Activated T-helper 2 cell treated with anti-CD3 and anti-CD28 coated beads, Interferon-gamma antibody, Interleukin-2, Interleukin-4, amounts not matched to agents 10 μg/mL and 5 μg/mL and 100 μg/mL, durations not matched to agents 14 hours and 24 hours and 36 hours (primary cell): ENCODE data around the gene TMEM131. TPM values are rescaled to one million over a fixed set of nuclear protein-coding genes. Genes with fewer than 3 reads are reported as not detected.
"Not testable (repeated sequence)": the region's sequence is repeated elsewhere in the genome, so short reads cannot be mapped to it uniquely, and the experiment has no call there.

Experiments
- DNase-seq: peaks from one replicate; pipeline ENCODE4 v3.0.0; 2021; ENCODE audit warnings: low spot score
- H3K27ac Mint-ChIP-seq: one replicate; pipeline ENCODE4 v1.8.0; 2021; ENCODE audit warnings: mixed read lengths
- H3K27me3 Mint-ChIP-seq: one replicate; pipeline ENCODE4 v1.8.0; 2021; ENCODE audit warnings: low read depth, mixed read lengths
- H3K36me3 Mint-ChIP-seq: one replicate; pipeline ENCODE4 v1.8.0; 2021; ENCODE audit warnings: low read depth, mixed read lengths
- H3K4me1 Mint-ChIP-seq: one replicate; pipeline ENCODE4 v1.8.0; 2021; ENCODE audit warnings: low read depth, mixed read lengths
- H3K4me3 Mint-ChIP-seq: one replicate; pipeline ENCODE4 v1.8.0; 2021; ENCODE audit warnings: low read depth, mild to moderate bottlenecking, moderate library complexity, mixed read lengths
- H3K9me3 Mint-ChIP-seq: one replicate; pipeline ENCODE4 v1.8.0; 2021; ENCODE audit warnings: mixed read lengths
- intact Hi-C: fragments of 100-400 bp; cut with micrococcal nuclease; formaldehyde crosslinking; loops from one replicate; pipeline ENCODE4 v1.15.1; 2023
- total RNA-seq: library from RNA; stranded (reverse); gene quantifications from 2 replicates; pipeline ENCODE4 v1.2.3, GENCODE V29; 2022

TMEM131 gene
- total RNA-seq, 1 donor from 2014 or later = 39.3 TPM

DNA sequence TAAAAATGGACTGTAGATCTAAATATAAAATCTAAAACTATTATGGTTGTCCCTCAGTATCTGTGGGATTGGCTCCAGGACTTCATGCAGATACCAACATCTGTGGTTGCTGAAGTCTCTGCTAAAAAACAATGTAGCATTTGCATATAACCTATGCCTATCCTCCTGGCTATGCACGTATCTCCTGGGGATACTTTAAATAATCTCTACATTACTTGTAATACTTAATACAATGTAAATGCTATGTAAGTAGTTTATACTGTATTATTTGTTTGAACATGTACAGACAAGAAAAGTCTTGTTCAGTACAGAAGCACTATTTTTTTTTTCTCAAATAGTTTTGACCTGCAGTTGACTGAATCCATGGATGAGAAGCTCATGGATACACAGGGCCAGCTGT lies 147.4 kb downstream of the TMEM131 start:
- no peak for DNase-seq
- intact Hi-C loops = no loop called here
- Mint-ChIP-seq H3K36me3 (peaks cover 28% of the 10 kb centered on the region), H3K4me3 (no peak overlapping the region), H3K27ac (no peak overlapping the region), H3K4me1 (peaks cover 45% of the 10 kb centered on the region), H3K27me3 (no peaks in the 10 kb centered on the region), H3K9me3 (no peaks in the 10 kb centered on the region)

DNA sequence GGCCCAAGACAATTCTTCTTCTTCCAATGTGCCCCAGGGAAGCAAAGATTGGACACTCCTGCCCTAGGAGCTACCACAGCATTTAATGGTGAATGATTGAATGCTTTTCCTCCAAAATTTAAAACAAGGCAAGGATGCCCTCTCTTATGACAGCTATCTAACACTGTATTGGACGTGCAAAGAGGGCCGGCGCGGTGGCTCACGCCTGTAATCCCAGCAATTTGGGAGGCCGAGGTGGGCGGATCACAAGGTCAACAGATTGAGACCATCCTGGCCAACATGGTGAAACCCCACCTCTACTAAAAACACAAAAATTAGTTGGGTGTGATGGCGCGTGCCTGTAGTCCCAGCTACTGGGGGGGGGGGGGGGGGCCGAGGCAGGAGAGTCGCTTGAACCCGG lies 149.0 kb downstream of the TMEM131 start:
- H3K27me3 Mint-ChIP-seq, intact Hi-C loops, DNase-seq, H3K27ac Mint-ChIP-seq, H3K9me3 Mint-ChIP-seq, H3K4me3 Mint-ChIP-seq: not testable (repeated sequence)
- peaks cover 32% of the 10 kb centered on the region for H3K36me3 Mint-ChIP-seq
- H3K4me1 Mint-ChIP-seq = peaks cover 40% of the 10 kb centered on the region

DNA sequence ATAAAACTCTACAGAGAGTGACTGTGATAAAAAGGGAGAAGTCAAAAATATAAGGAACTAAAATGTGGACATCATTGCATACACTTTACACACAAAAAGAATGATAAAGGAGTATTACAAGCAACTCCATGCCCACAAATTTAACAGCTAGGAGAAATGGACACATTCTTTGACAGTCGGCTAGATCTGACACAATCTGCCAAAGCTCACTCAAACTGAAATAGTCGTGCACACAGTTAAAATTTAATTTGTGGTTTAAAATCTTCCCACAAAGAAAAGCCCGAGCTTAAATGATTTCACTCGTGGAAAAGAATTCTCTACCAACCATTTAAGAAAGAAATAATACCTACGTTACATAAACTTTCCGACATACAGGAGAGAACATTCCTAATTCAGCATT lies 149.9 kb downstream of the TMEM131 start:
- H3K27me3 Mint-ChIP-seq = no peaks in the 10 kb centered on the region
- H3K9me3 Mint-ChIP-seq = no peaks in the 10 kb centered on the region
- intact Hi-C loops = no loop called here
- DNase-seq = no peak
- H3K4me3 Mint-ChIP-seq = no peak overlapping the region
- peaks cover 32% of the 10 kb centered on the region for H3K4me1 Mint-ChIP-seq
- peaks cover 40% of the 10 kb centered on the region for H3K36me3 Mint-ChIP-seq
- no peak overlapping the region for H3K27ac Mint-ChIP-seq

DNA sequence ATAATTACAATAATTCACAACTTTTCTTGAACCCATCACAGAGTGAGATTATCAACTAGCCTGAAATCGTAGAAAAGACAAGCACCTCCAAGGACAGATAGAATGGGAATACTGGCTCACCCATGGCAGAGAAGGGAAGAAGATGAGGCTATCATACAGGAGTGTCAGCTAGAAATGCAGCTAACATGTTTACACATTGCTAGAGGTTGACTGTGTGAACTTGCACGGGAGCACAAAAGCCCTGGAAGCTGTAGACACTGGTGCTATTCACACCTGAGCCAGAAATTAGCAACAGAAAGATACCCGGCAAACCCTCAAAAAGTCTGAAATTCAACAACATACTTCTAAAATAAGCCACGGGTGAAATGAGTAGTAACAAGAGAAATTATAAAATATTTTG lies 150.6 kb downstream of the TMEM131 start:
- no peaks in the 10 kb centered on the region for H3K9me3 Mint-ChIP-seq
- no peak overlapping the region for H3K4me3 Mint-ChIP-seq
- peaks cover 47% of the 10 kb centered on the region for H3K36me3 Mint-ChIP-seq
- DNase-seq = no peak
- no peaks in the 10 kb centered on the region for H3K27me3 Mint-ChIP-seq
- no peak overlapping the region for H3K27ac Mint-ChIP-seq
- intact Hi-C loops = no loop called here
- peaks cover 28% of the 10 kb centered on the region for H3K4me1 Mint-ChIP-seq

DNA sequence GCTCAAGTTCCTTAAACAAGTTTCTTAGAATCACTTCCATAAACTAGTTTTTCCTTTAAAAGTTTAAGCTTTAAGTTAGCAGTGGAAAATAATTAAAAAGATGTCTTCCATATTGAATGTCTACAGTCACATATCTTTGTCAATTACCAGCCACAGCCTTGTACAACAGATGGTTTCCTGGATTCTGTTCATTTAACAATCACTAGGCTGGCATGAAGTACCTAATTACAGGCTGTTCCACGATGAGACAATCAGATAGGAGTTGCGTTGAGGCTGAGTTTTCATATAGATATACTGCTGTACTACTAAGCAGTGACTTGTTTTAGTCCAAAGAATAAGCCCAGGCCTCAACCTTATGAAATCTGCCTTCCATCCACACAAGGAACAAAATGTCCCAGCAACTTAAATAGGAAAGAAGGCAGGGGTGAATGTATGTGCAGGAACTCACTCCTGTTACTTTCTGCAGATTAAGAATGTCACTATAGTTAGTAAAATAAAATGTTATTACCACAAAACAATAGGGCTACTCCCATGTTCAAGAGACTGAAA lies 151.4 kb downstream of the TMEM131 start:
- Mint-ChIP-seq H3K4me3 (no peak overlapping the region), H3K27ac (no peak overlapping the region), H3K4me1 (peaks cover 21% of the 10 kb centered on the region), H3K9me3 (no peaks in the 10 kb centered on the region), H3K36me3 (peaks cover 51% of the 10 kb centered on the region), H3K27me3 (no peaks in the 10 kb centered on the region)
- intact Hi-C loops = no loop called here
- DNase-seq = no peak

DNA sequence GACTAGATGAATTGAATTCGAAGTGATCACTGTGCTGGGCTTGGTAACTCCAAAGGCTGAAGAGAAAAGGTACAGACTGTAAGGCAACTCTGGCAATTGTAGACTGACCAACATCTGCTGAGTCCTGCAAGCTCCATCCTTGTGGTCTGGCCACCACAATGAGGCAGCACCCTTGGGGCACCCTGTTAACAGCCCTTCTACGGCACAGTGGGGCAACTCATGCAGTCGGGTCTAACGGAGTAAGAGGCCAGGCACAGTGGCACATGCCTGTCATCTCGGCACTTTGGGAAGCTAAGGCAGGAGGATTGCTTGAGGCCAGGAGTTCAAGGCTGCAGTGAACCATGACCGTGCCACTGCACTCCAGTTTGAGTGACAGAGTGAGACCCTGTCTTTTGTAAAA lies 155.6 kb downstream of the TMEM131 start:
- H3K9me3 Mint-ChIP-seq = no peaks in the 10 kb centered on the region
- no peaks in the 10 kb centered on the region for H3K27me3 Mint-ChIP-seq
- intact Hi-C loops = no loop called here
- H3K36me3 Mint-ChIP-seq = peaks cover 62% of the 10 kb centered on the region
- H3K4me3 Mint-ChIP-seq = no peak overlapping the region
- H3K27ac Mint-ChIP-seq = no peak overlapping the region
- DNase-seq = no peak
- peaks cover 10% of the 10 kb centered on the region for H3K4me1 Mint-ChIP-seq

DNA sequence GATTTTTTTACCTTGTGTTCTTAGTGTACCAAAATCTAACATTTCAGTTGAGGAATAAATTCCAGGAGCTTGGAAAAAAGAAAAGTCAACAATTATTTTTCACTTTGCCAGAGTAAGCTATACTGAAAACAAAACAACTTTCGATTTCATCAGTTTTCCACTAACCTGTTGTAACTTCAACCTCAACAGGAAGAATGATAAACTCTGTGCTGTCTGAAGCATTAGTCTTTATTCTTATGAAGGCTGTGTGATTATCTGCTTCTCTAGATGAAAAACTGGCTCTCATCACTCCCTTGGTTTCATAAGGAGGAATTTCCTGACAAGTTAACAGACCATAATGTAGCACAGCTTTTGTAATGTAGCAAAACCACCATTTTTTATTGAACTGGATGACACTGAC lies 161.1 kb downstream of the TMEM131 start:
- no peaks in the 10 kb centered on the region for H3K9me3 Mint-ChIP-seq
- no peak for DNase-seq
- H3K4me3 Mint-ChIP-seq = no peak overlapping the region
- H3K27ac Mint-ChIP-seq = no peak overlapping the region
- intact Hi-C loops = loop anchor here (2.0 kb wide), 1 partner anchor 16 kb away; no protein-coding TSS in a partner anchor
- H3K27me3 Mint-ChIP-seq = no peaks in the 10 kb centered on the region
- H3K36me3 Mint-ChIP-seq = peaks cover 49% of the 10 kb centered on the region
- peaks cover 15% of the 10 kb centered on the region for H3K4me1 Mint-ChIP-seq

DNA sequence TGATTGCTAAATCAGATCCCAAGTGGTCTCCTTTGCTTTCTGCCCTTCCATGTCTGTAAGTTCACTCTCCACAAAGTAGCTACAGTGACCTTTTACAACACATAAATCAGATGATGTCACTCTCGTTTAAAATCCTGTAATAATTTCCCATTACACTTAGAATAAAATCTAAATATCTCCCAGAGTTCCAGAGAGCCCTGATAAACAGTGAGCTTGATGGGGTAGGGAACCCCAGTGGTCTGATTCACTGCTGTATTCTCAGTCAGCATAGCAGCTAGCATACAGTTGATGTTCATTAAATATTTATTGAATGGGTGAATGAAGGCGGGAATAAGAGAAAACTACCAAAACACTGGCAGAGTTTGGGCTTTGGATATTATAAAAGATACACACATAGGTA lies 164.6 kb downstream of the TMEM131 start:
- intact Hi-C loops = no loop called here
- DNase-seq = no peak
- Mint-ChIP-seq H3K4me3 (no peak overlapping the region), H3K4me1 (peaks cover 20% of the 10 kb centered on the region), H3K27me3 (no peaks in the 10 kb centered on the region), H3K36me3 (peaks cover 46% of the 10 kb centered on the region), H3K27ac (no peak overlapping the region), H3K9me3 (no peaks in the 10 kb centered on the region)

DNA sequence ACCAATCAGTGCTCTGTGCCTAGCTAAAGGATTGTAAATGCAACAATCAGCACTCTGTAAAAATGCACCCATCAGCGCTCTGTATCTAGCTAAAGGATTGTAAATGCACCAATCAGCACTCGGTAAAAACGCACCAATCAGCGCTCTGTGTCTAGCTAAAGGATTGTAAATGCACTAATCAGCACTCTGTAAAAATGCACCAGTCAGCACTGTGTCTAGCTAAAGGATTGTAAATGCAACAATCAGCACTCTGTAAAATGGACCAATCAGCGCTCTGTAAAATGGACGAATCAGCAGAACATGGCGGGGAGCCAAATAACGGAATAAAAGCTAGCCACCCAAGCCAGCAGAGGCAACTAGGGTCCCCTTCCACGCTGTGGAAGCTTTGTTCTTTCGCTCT lies 166.5 kb downstream of the TMEM131 start:
- not testable (repeated sequence) for H3K27me3 Mint-ChIP-seq

DNA sequence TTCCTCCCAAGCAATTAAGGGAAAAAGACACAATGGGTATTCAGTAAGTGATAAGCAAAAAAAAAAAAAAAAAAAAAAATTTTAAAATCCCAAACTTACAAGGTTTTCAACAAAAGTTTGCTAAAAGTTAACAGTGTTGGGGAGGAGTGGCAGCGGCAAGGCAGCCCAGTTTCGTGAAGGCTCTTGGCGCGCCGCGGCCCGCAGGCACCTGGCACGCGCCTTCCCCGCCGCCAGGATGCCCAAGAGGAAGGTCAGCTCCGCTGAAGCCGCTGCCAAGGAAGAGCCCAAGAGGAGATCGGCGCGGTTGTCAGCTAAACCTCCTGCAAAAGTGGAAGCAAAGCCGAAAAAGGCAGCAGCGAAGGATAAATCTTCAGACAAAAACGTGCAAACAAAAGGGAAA lies 168.7 kb downstream of the TMEM131 start:
- H3K27ac Mint-ChIP-seq, intact Hi-C loops, DNase-seq, H3K4me1 Mint-ChIP-seq, H3K4me3 Mint-ChIP-seq, H3K27me3 Mint-ChIP-seq, H3K9me3 Mint-ChIP-seq: not testable (repeated sequence)
- H3K36me3 Mint-ChIP-seq = peaks cover 47% of the 10 kb centered on the region

More for the DNA sequence above, 166.5 kb downstream of the TMEM131 start:
- DNase-seq, H3K27ac Mint-ChIP-seq, H3K9me3 Mint-ChIP-seq, intact Hi-C loops, H3K4me3 Mint-ChIP-seq: not testable (repeated sequence)
- peaks cover 37% of the 10 kb centered on the region for H3K36me3 Mint-ChIP-seq
- H3K4me1 Mint-ChIP-seq = peaks cover 11% of the 10 kb centered on the region

DNA sequence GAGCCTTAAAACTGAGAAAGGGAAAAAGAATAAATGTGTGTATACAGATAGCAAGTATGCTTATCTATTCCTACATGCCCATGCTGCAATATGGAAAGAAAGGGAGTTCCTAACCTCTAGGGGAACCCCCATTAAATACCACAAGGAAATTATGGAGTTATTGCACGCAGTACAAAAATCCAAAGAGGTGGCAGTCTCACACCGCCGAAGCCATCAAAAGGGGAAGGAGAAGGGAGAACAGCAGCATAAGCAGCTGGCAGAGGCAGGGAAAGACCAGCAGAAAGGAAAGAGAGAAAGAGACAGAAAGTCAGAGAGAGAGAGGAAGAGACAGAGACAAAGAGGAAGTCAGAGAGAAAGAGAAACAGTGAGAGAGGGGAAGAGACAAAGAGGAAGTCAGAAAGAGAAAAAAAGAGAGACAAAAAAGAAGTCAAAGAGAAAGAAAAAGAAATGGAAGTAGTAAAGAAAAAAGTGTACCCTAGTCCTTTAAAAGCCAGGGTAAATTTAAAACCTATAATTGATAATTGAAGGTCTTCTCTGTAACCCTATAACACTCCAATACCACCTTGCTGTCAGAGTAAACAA lies 169.4 kb downstream of the TMEM131 start:
- H3K27me3 Mint-ChIP-seq, DNase-seq, H3K4me3 Mint-ChIP-seq, H3K4me1 Mint-ChIP-seq, H3K9me3 Mint-ChIP-seq, intact Hi-C loops: not testable (repeated sequence)
- peak overlapping the region; percentile 10 for H3K27ac Mint-ChIP-seq
- H3K36me3 Mint-ChIP-seq = peaks cover 50% of the 10 kb centered on the region

DNA sequence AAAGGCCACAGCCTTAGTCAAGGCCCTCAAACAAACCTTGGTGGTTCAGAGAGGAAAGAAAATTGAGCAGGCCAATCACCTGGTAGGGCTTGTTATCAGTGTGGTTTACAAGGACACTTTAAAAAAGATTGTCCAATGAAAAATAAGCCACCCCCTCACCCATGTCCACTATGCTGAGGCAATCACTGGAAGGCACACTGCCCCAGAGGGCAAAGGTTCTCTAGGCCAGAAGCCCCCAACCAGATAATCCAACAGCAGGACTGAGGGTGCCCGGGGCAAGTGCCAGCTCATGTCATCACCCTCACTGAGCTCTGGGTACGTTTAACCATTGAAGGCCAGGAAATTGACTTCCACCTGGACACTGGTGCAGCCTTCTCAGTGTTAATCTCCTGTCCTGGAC lies 171.7 kb downstream of the TMEM131 start:
- DNase-seq, H3K4me1 Mint-ChIP-seq, H3K9me3 Mint-ChIP-seq, intact Hi-C loops, H3K4me3 Mint-ChIP-seq, H3K27me3 Mint-ChIP-seq, H3K27ac Mint-ChIP-seq: not testable (repeated sequence)
- peaks cover 30% of the 10 kb centered on the region for H3K36me3 Mint-ChIP-seq

DNA sequence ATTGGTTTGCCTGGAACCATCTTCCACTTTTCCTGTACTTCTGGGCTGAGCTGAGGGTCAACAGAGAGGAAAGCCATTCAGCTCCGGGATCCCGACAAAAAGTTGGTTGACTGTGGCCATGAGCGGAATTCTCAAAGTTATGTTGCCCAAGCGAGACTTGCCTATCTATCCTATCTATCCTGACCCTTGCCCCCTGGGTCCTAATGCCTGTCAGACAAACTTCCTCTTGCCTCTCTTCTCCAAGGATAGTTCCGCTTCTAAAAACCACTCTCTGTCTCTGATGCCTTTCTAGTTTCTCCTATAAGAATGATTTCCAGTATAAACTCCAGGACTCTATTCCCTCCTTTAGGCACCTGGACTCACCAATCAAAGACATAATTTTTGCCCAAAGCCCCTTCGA lies 173.9 kb downstream of the TMEM131 start:
- DNase-seq, H3K4me3 Mint-ChIP-seq, H3K27me3 Mint-ChIP-seq, intact Hi-C loops, H3K27ac Mint-ChIP-seq, H3K4me1 Mint-ChIP-seq, H3K9me3 Mint-ChIP-seq: not testable (repeated sequence)
- H3K36me3 Mint-ChIP-seq = peaks cover 20% of the 10 kb centered on the region

DNA sequence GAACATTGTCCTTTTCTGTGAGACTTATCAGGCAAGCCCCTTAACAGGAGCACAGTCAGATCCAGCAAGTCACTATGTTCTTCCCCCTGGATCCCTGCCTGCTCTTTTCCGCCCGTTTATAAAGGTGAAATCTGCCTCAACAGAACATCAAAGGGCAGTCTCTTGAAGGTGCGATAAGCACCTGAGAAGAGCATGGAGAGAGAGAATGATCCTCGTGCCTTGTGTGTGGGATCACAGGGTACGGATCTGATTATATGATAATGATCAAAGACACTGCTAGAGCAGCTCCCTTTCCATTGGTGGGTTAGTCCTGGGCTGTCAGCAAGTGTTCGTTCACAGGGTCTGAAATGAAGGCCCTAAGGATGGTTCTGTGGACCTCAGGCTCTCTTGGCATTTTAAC lies 176.0 kb downstream of the TMEM131 start:
- H3K36me3 Mint-ChIP-seq = peaks cover 26% of the 10 kb centered on the region
- H3K9me3 Mint-ChIP-seq = no peaks in the 10 kb centered on the region
- no peaks in the 10 kb centered on the region for H3K4me1 Mint-ChIP-seq
- no peak overlapping the region for H3K4me3 Mint-ChIP-seq
- intact Hi-C loops = no loop called here
- no peaks in the 10 kb centered on the region for H3K27me3 Mint-ChIP-seq
- no peak overlapping the region for H3K27ac Mint-ChIP-seq
- no peak for DNase-seq
